PC-9 (cell line): ENCODE data around the gene MIDN.

Source experiments
- EZH2 ChIP-seq: fragments of 200-600 bp; sonication (generic); IDR thresholded peaks from 2 replicates; pipeline ENCODE4 v1.8.0; 2017; ENCODE audit warnings: antibody characterized with exemption, low read depth
- TF ChIP-seq, protein P1 (sequence below): fragments of 200-600 bp; sonication (generic); conservative IDR thresholded peaks from 2 replicates; pipeline ENCODE4 v1.6.1; 2017; ENCODE audit warnings: mixed run types, antibody characterized with exemption, mild to moderate bottlenecking, moderate library complexity

DNA sequence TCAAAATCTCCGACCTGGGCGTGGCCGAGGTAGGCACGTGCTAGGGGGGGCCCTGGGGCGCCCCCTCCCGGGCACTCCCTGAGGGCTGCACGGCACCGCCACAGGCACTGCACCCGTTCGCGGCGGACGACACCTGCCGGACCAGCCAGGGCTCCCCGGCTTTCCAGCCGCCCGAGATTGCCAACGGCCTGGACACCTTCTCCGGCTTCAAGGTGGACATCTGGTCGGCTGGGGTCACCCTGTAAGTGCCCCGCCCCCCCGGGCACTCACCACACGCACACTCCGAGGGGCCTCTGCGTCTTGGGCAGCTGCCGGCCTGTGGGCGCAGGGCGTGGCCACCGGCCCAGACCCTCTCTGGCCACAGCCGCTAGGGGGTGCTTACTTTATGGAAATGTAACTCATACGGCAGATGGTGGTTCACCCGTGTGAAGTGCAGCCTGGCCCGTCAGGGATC is 27.9 kb upstream of the MIDN start:
- no peak for TF ChIP-seq EZH2
- TF ChIP-seq, protein P1, sequence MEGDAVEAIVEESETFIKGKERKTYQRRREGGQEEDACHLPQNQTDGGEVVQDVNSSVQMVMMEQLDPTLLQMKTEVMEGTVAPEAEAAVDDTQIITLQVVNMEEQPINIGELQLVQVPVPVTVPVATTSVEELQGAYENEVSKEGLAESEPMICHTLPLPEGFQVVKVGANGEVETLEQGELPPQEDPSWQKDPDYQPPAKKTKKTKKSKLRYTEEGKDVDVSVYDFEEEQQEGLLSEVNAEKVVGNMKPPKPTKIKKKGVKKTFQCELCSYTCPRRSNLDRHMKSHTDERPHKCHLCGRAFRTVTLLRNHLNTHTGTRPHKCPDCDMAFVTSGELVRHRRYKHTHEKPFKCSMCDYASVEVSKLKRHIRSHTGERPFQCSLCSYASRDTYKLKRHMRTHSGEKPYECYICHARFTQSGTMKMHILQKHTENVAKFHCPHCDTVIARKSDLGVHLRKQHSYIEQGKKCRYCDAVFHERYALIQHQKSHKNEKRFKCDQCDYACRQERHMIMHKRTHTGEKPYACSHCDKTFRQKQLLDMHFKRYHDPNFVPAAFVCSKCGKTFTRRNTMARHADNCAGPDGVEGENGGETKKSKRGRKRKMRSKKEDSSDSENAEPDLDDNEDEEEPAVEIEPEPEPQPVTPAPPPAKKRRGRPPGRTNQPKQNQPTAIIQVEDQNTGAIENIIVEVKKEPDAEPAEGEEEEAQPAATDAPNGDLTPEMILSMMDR: no peak
